ENCODE measurements around the gene ZC3HAV1L.
"Not testable (repeated sequence)": the region's sequence is repeated elsewhere in the genome, so short reads cannot be mapped to it uniquely, and the experiment has no call there.

ZC3HAV1L gene

DNA sequence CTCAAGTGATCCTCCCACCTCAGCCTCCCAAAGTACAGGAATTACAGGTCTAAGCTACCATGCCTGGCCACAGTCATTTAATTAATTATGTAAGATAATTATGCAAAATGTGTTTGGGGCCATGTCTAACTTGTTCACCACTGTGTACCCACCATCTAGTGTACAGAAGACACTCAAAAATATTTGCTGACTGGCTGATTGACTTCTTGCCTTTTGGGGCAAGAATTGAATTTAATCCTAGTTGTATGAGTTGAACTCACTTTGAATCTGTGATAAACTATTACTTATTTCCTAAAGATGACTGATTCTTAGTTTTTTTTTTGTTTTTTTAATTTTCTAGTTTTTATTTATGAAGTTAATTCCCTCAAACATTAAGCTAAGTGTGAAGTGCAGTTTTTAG, 15.8 kb upstream of the ZC3HAV1L start:
- DNase-seq = no peak

DNA sequence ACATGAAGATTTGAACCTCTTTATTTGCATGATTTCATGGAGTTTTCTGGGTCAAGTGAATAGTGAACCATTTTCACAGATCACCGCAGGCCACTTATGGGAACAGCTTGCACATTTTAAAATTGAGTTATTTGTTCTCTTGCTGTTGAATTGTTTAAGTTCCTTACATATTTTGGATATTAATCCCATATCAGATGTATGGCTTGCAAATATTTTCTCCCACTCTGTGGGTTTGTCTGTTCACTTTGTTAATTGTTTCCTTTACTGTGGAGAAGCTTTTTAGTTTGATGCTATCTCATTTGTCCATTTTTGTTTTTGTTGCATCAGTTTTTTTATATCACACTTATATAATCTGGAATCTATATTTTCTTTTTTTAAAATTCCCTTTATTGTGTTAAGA, 14.1 kb upstream of the ZC3HAV1L start:
- no peak for DNase-seq

DNA sequence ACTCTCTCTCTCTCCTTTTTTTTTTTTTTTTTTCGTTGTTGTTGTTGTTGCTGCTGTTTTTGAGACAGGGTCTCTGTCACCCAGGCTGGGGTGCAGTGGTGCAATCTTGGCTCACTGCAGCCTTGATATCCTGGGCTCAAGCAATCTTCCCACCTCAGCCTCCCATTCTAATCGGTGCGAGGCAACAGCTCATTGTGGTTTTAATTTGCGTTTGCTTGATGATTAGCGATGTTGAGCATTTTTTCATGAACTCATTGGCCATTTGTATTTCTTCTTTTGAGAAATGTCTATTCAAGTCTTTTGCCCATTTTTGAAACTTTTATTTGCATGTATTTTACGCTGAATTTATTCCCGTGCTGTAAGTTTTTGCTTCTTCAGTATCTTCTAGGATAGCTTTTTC, 13.3 kb upstream of the ZC3HAV1L start:
- no peak for DNase-seq

GRCh38 chr7:139047970-139048369, 12.1 kb upstream of the ZC3HAV1L start:
- no peak for DNase-seq

- DNase-seq = no peak
Measured at GRCh38 chr7:139046143-139046542, 10.3 kb upstream of the ZC3HAV1L start.

- no peak for DNase-seq
Measured at GRCh38 chr7:139044813-139045794, 9.3 kb upstream of the ZC3HAV1L start.

DNA sequence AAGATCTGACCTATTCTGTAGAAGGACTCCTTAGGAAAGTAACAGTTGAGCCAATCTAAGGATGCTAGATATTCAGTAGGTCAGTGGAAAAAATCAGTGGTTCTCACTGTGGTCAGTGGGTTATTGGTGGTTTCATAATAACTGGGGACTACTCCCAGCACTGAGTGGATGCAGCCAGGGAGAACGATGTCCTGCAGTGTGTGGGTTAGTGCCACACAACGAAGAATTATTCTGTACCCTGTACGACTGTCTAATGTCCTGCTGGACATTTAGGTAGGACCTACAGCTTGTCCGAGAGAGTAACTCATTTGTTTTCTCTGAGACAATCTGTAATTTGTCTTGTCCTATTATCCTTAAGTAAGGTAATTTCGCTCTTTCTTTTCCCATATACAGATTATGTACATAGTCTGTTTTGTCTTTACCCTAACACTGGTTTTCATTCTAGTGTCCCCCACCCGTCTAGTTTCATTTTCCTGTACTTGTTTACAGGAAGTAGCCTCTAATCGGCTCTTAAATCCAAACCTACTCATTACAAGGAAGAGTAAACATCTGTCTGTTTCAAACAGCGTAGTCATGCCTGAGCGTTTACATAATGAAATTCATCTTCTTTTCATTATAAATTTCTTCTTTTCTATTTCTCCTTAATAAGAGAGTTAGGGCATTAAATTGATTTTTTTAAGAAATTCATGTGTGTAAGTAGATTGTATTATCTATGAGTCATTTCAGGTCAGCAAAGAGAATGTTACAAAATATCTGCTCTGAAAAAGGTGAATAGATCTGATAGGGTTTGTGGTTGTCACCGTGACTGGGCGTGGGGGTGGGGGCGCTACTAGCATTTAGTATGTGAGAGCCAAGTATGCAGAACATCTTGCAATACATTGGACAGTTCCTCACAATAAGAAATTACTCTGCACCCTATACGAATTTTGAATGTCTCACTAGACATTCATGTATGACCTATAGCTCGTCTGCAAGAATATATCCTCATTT, 8.3 kb upstream of the ZC3HAV1L start:
- DNase-seq = no peak

DNA sequence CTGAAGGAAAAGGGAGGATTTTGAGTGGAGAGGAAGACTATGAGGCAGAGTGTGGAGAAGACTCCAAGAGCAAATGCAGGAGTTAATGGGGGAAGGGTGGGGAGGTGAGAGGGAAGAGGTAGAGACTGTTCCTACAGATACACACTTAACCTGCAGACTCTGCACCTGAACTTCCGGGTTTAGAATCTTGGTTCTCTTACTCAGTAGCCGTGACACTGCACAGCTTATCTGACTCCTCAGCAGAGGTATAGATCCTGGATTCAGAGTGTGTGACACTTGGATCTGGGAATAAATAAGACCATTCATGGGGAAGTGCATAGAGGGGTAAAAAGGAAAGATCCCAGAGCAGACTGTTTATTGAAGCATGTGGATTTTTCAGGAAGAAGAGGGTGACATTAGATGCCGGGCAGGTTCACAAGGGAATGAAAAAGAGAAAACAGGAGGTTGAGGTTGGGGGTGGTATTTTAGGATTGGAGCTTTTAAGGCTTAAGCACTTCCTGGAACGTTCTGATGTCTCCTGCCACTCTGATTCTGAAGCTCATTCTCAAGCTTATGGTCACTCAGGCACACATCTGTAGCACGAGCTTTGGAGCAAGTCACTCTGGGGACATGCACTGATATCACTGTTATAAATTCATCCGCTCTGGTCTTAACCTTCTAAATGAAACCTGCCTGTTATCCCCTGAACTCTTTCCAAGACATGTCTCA, 5.7 kb upstream of the ZC3HAV1L start:
- no peak for DNase-seq

- DNase-seq = no peak
Measured at GRCh38 chr7:139038691-139039090, 2.8 kb upstream of the ZC3HAV1L start.

GRCh38 chr7:139036901-139037300, 1.1 kb upstream of the ZC3HAV1L start:
- DNase-seq = no peak

- peak; percentile 36 for DNase-seq
Measured at GRCh38 chr7:139034855-139035585, 822 bp downstream of the ZC3HAV1L start.

DNA sequence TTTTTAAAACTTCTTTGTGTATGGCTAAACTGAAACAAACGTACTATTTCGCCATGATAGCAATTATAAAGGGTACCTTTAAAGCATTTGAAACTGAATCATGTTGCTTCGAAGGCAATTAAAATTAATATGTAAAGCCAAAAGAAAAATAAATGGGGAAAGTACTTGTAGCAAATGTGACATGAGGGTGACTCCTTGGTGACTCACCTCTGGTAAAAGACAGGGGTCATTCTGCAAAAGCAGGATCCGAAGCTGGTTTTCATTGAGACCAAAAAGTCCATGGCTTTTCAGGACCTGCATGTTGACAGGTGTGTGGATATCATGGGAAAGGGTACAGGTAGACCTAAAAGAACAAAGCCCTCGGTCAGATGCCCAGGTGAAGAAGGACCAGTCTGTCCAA, 1.5 kb downstream of the ZC3HAV1L start:
- no peak for DNase-seq

GRCh38 chr7:139033346-139034114, 2.3 kb downstream of the ZC3HAV1L start:
- DNase-seq = no peak

- no peak for DNase-seq
Measured at GRCh38 chr7:139032473-139032872, 3.4 kb downstream of the ZC3HAV1L start.

- DNase-seq = no peak
Measured at GRCh38 chr7:139029353-139029752, 6.5 kb downstream of the ZC3HAV1L start.

DNA sequence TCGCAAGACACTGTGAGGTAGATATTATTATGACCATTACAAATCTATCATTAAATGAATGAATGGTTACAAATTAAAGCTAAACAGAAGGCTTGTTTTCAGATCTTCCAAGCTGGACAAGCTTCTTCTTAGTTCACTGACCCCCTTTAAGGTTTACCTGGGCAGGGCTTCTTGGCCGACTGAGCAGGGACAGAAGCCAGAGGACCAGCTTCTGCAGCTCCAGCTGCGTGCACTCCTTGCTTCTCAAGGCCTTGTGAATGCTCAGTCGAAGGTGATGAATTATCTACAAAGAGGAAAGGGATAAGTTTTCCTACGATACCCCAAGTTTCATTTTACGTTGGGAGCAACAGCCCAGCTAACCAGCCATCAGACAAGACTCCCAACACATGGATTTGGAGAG, 9.3 kb downstream of the ZC3HAV1L start:
- DNase-seq = no peak

DNA sequence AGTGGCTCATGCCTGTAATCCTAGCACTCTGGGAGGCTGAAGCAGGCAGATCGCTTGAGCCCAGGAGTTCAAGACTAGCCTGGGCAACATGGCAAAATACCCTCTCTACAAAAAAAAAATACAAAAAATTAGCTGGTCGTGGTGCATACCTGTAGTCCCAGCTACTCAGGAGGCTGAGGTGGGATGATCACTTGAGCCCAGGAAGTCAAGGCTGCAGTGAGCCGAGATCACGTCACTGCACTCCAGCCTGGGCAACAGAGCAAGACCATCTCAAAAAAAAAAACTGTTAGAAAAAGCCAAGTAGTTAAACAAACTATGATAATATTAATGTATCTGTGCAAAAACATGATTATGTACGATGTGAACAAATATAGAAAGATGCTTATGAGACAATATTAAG, 10.0 kb downstream of the ZC3HAV1L start:
- DNase-seq = not testable (repeated sequence)

GRCh38 chr7:139023076-139023475, 12.8 kb downstream of the ZC3HAV1L start:
- no peak for DNase-seq

DNA sequence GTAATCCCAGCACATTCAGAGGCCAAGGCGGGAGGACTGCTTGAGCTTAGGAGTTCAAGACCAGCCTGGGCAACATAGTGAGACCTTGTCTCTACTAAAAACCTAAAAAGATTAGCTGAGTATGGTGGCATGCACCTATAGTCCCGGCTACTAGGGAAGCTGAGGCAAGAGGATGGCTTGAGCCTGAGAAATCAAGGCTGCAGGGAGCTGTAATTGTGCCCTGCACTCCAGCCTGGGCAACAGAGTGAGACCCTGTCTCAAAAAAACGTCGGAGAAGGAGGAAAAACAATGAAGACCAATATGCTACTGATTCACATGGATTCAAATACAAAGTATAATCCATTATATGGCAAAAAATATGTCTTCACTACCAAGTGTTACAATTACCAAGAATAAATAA, 13.6 kb downstream of the ZC3HAV1L start:
- DNase-seq = no peak

- DNase-seq = no peak
Measured at GRCh38 chr7:139018910-139019309, 16.9 kb downstream of the ZC3HAV1L start.

DNA sequence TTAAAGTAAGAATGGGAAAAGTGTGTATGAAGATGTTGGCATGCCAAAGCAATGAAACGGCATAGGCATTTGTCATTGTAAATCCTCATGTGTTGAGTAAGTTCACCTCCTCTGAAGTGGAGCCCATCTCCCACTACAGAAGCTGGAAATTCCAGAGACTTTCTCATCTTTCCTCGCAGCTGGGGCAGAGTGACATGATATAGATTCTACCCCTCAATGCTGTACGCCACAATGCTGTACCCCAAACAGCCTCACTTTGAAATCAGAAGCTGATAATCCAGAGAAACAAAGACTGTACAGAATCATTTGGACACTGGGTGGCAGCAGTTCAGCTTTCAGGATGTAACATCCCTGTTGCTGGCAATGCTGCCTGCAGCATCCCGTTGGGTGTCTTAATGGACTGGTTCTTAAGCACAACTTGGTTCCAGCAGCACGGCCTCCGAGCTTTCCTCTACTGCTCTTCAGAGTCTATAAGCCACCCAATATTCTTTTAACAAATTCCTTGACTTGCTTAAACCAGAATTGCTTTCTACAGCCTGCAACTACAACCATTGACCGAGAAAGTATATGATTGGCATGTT, 18.8 kb downstream of the ZC3HAV1L start:
- DNase-seq = peak; percentile 45
